Fibroblast of lung (primary cell): ENCODE measurements around the gene KCNK15. TPM values are rescaled to one million over a fixed set of nuclear protein-coding genes. Genes with fewer than 3 reads are reported as not detected.

Experiments used
- DNase-seq, 2 donors: peaks; one replicate each; pipeline versions ENCODE4 v3.0.0 to v3.0.0-alpha.2; 2010; ENCODE audit warnings: low read depth in 2 of 2
- H2AFZ ChIP-seq: 2 replicates; pipeline ENCODE4 v1.5.1; 2012; ENCODE audit warnings: low read length, control low read depth, inconsistent platforms
- H3K27ac ChIP-seq: 2 replicates; pipeline ENCODE4 v1.5.1; 2011; ENCODE audit warnings: low read length, control low read depth; ENCODE audit not compliant: insufficient read depth
- H3K27me3 ChIP-seq: 2 replicates; pipeline ENCODE4 v1.5.1; 2011; ENCODE audit warnings: mild to moderate bottlenecking, low read length; ENCODE audit not compliant: control insufficient read depth, insufficient read depth
- H3K36me3 ChIP-seq: 2 replicates; pipeline ENCODE4 v1.5.1; 2011; ENCODE audit warnings: low read length; ENCODE audit not compliant: control insufficient read depth, insufficient read depth
- H3K4me1 ChIP-seq: 2 replicates; pipeline ENCODE4 v1.5.1; 2011; ENCODE audit warnings: low read length; ENCODE audit not compliant: control insufficient read depth, insufficient read depth; ENCODE audit errors: extremely low read depth
- H3K4me2 ChIP-seq: 2 replicates; pipeline ENCODE4 v1.5.1; 2011; ENCODE audit warnings: low read length, control low read depth; ENCODE audit not compliant: insufficient read depth; ENCODE audit errors: extremely low read depth
- H3K4me3 ChIP-seq, 4 experiments: fragments of 200-600 bp in 1 of 4; sonication (generic) in 1 of 4; replicated peaks in 1 of 4; 2 replicates each; pipeline ENCODE4 v1.5.1; 2011 to 2016; ENCODE audit warnings: low read length in 4 of 4, low read depth in 3 of 4, mild to moderate bottlenecking in 3 of 4, control low read depth in 2 of 4, inconsistent platforms in 1 of 4, mixed read lengths in 1 of 4; ENCODE audit not compliant: insufficient read depth in 1 of 4; ENCODE audit errors: control extremely low read depth in 1 of 4
- H3K79me2 ChIP-seq: 2 replicates; pipeline ENCODE4 v1.5.1; 2012; ENCODE audit warnings: mild to moderate bottlenecking, low read length, inconsistent platforms; ENCODE audit not compliant: control insufficient read depth, insufficient read depth
- H3K9ac ChIP-seq: 2 replicates; pipeline ENCODE4 v1.5.1; 2011; ENCODE audit warnings: mild to moderate bottlenecking, low read length, control low read depth; ENCODE audit not compliant: insufficient read depth
- H3K9me3 ChIP-seq: 2 replicates; pipeline ENCODE4 v1.5.1; 2012; ENCODE audit warnings: low read depth, low read length; ENCODE audit not compliant: control insufficient read depth, insufficient read depth
- H4K20me1 ChIP-seq: 2 replicates; pipeline ENCODE4 v1.5.1; 2011; ENCODE audit warnings: low read length; ENCODE audit not compliant: control insufficient read depth, insufficient read depth; ENCODE audit errors: extremely low read depth
- CTCF ChIP-seq, 2 donors: IDR thresholded peaks in 1 of 2; conservative IDR thresholded peaks in 1 of 2; 1 replicate in 1 of 2; 2 replicates in 1 of 2; pipeline ENCODE4 v1.5.1; 2011 to 2012; ENCODE audit warnings: low read length in 2 of 2, control low read depth in 1 of 2, inconsistent platforms in 1 of 2, low read depth in 1 of 2, mild to moderate bottlenecking in 1 of 2
- EZH2 ChIP-seq: IDR thresholded peaks from 2 replicates; pipeline ENCODE4 v1.5.1; 2012; ENCODE audit warnings: low read length, control low read depth, mild to moderate bottlenecking; ENCODE audit errors: missing control alignments
- polyA plus RNA-seq, 2 donors: library from polyadenylated mRNA; depleted of rRNA in 1 of 2; stranded (reverse) in 1 of 2; unstranded in 1 of 2; fragments of >200 nt; gene quantifications; 2 replicates each; pipeline ENCODE4 v1.2.1, GENCODE V29; 2011 to 2012; ENCODE audit warnings: missing spikeins in 1 of 2
- total RNA-seq: library from RNA; depleted of rRNA; stranded (reverse); fragments of >200 nt; gene quantifications from 2 replicates; pipeline ENCODE4 v1.2.1, GENCODE V29; 2014

Gene KCNK15
- total and polyA plus RNA-seq, 2 donors (not counting 1 experiment from before 2014, with no cell fraction given), result 1.8 to 2.2 TPM

DNA sequence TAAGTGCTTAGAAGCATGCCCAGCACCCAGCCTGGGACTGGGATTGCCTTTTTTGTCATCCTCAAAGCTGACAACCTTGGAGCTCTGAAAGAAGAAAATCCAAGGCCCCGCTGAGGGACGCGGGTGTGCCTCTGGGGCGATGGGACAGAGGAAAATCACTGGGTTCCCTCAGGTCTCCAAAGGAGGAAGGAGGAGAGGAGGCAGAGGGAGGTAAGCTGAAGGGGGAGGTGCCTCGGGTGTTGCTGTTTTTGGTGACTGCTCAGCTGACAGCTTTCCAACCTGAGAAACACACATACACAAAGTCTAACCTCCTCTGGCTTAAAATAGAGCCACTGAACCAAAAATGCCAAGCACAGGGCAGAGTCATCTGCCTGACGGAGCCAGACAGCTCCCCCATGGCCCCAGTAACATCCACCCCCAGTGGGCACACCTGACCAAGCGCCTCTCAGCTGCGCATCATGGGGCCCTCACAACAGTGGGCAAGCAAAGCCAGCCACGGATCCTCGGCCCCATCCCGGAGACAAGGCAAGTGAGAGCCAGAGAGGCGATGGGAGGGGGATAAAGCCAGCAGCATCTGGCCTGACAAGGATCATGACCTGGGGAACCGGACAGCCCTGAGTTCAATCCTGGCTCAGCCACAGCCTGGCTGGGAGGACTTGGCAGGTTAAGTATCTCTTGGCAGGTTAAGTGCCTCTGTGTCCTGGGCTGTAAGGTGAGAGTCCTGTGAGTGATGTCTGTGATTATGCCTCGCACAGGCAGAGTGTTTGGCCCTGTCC lies 3.2 kb upstream of the KCNK15 start:
- no peak for TF ChIP-seq CTCF (conservative IDR thresholded peaks at IDR 0.05 in 1 of 2, IDR thresholded peaks at IDR 0.05 in 1 of 2; ENCODE audit: low read depth in 1 of 2, low read length in 2 of 2)
- TF ChIP-seq EZH2, result no peak
- H3K9me3 ChIP-seq, result no peaks in the 10 kb centered on the region

DNA sequence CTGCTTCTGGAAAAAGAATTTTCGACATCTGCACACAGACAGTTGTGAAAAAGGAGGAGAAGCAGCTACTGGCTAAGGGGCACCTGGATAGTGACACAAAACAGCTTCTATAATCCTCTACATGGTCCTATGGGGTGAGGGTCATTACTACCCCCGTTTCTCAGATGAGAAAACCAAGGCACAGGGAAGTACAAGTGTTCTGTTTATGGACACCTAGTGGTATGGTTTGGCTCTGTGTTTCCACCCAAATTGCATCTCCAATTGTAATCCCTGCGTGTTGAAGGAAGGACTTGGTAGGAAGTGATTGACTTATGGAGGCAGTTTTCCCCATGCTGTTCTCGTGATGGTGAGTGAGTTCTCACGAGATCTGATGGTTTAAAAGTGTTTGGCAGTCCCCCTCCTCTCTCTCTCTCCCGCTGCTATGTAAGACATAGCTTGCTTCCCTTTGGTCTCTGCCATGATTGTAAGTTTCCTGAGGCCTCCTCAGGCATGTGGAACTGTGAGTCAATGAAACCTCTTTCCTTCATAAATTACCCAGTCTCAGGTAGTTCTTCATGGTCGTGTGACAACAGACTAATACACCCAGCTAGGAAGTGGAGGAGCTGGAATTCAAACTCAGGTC lies 2.5 kb upstream of the KCNK15 start:
- Histone ChIP-seq H2AFZ (no peak overlapping the region), H3K4me1 (peaks cover 3% of the 10 kb centered on the region), H3K27ac (no peak overlapping the region), H4K20me1 (no peaks in the 10 kb centered on the region), H3K79me2 (no peaks in the 10 kb centered on the region), H3K27me3 (peaks cover 52% of the 10 kb centered on the region), H3K4me3 (no peak overlapping the region), H3K36me3 (no peaks in the 10 kb centered on the region), H3K9me3 (no peaks in the 10 kb centered on the region), H3K9ac (no peak overlapping the region), H3K4me2 (no peak overlapping the region)
- no peak for TF ChIP-seq EZH2
- no peak for TF ChIP-seq CTCF (conservative IDR thresholded peaks at IDR 0.05 in 1 of 2, IDR thresholded peaks at IDR 0.05 in 1 of 2; ENCODE audit: low read depth in 1 of 2, low read length in 2 of 2)
- DNase-seq, result no peak

More for the DNA sequence above, 3.2 kb upstream of the KCNK15 start:
- no peak overlapping the region for H3K27ac ChIP-seq
- peaks cover 3% of the 10 kb centered on the region for H3K4me1 ChIP-seq
- no peak for DNase-seq
- no peak overlapping the region for H3K4me2 ChIP-seq
- no peak overlapping the region for H3K4me3 ChIP-seq
- H3K9ac ChIP-seq, result no peak overlapping the region
- no peaks in the 10 kb centered on the region for H4K20me1 ChIP-seq
- no peaks in the 10 kb centered on the region for H3K36me3 ChIP-seq
- H3K27me3 ChIP-seq, result peaks cover 52% of the 10 kb centered on the region
- H3K79me2 ChIP-seq, result no peaks in the 10 kb centered on the region
- no peak overlapping the region for H2AFZ ChIP-seq

- Histone ChIP-seq H3K27me3 (peaks cover 56% of the 10 kb centered on the region), H3K4me2 (no peak overlapping the region)
Measured at GRCh38 chr20:44743916-44744655, 1.6 kb upstream of the KCNK15 start.

More at GRCh38 chr20:44743916-44744655, 1.6 kb upstream of the KCNK15 start:
- H3K4me3 ChIP-seq, result no peak overlapping the region
- no peaks in the 10 kb centered on the region for H3K9me3 ChIP-seq
- H3K9ac ChIP-seq, result no peak overlapping the region
- H2AFZ ChIP-seq, result no peak overlapping the region
- no peak for DNase-seq
- TF ChIP-seq EZH2 (no peak), CTCF (conservative IDR thresholded peaks at IDR 0.05 in 1 of 2, IDR thresholded peaks at IDR 0.05 in 1 of 2; ENCODE audit: low read depth in 1 of 2, low read length in 2 of 2) (no peak)
- H3K4me1 ChIP-seq, result peaks cover 3% of the 10 kb centered on the region
- no peak overlapping the region for H3K27ac ChIP-seq
- H3K36me3 ChIP-seq, result no peaks in the 10 kb centered on the region
- H3K79me2 ChIP-seq, result no peaks in the 10 kb centered on the region
- H4K20me1 ChIP-seq, result no peaks in the 10 kb centered on the region
